Measurements from ENCODE around the gene ITPRIP. TPM values are rescaled to one million over a fixed set of nuclear protein-coding genes. Genes with fewer than 3 reads are reported as not detected.

ITPRIP gene
- total and polyA plus RNA-seq, 8 donors, result 16.6 to 29.2 (median 17.9) TPM

DNA sequence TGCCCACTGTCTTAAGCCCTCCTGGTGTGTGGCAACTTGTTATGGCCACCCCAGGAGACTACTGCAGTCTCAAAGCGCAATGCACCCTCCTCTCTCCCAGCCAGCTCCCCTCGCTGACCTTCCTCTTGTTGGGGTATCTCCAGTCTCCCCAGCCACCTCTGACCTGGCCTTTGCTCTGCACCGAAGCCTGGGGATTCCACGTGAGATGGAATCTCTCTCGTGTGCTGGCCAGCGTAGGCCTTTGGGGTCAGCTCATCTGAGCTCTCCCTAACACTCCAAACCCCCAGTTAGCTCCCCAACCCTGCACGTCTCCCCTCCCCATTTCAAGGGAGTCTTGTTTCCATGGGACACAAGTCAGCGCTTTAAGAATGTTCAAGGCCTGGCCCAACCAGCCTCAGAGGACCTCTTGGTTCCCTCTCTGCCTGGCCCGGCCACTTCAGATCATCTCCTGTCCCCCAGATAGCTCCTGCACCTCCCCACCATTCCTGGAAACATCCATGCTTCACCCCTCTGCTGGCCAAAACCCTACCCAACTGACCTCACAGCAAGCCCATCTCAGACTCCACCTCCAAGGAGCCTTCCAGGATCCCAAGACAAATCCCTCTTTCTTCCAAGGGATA lies 11.2 kb downstream of the ITPRIP start:
- intact Hi-C loops (cut with DNase I), result no loop called here
- ATAC-seq (no peak), DNase-seq (peak in 2 of 4 donors; percentile 28 to 50)
- Histone ChIP-seq H3K27ac (peak overlapping the region; percentile 90 to 100), H3K9me3 (no peaks in the 10 kb centered on the region), H3K27me3 (no peaks in the 10 kb centered on the region), H3K4me1 (peaks cover 95 to 100% of the 10 kb centered on the region in 2 donors), H3K4me3 (no peak overlapping the region), H3K36me3 (no peaks in the 10 kb centered on the region)
- TF ChIP-seq, protein P1, sequence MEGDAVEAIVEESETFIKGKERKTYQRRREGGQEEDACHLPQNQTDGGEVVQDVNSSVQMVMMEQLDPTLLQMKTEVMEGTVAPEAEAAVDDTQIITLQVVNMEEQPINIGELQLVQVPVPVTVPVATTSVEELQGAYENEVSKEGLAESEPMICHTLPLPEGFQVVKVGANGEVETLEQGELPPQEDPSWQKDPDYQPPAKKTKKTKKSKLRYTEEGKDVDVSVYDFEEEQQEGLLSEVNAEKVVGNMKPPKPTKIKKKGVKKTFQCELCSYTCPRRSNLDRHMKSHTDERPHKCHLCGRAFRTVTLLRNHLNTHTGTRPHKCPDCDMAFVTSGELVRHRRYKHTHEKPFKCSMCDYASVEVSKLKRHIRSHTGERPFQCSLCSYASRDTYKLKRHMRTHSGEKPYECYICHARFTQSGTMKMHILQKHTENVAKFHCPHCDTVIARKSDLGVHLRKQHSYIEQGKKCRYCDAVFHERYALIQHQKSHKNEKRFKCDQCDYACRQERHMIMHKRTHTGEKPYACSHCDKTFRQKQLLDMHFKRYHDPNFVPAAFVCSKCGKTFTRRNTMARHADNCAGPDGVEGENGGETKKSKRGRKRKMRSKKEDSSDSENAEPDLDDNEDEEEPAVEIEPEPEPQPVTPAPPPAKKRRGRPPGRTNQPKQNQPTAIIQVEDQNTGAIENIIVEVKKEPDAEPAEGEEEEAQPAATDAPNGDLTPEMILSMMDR (IDR thresholded peaks at IDR 0.05), result no peak

DNA sequence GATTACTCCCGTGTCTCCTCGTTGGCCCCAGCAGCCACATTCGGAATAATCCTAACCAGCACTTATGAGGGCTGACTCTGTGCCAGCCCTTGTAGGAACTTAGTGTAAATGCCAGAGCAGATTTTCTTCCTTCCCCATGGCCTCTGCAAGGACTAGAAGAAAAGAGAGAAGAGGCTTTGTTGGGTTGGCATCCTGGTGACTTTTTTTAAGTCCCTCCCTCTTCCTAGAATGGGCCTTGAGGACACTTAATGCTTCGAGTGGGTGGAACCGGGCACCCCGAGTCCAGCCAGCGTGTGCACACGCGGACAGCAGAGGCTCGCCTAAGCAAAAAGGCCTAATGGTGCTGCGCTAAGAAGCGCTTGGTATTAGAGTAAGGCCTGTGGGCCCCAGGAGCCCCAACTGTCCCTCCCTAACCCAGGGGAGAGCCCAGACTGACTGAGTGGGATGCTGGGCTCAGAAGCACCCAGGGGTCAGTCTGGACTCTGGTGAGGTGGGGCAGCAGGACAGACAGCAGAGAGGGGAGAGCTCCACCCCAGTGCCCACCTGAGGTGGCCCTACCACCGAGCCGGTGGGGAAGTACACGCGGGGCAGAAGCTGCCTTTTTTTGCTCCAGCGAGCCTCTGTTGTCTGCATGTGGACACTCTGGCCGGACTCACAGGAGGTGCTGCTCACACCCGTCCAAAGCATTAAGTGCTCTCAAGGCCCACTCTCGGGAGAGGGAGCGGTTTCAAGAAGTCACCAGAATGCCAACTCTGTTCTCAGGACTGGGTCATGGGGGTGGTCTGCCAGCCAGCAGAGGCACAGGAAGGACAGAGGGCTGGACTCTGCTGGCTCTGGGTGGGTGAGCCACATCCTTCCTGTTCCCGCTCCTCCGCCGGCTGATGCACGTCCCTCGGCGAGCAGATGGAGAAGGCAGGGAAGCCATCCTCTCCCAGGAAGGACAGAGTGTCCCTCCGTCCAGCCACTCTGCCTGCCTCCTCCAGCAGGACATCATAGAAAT lies 12.5 kb downstream of the ITPRIP start:
- no peaks in the 10 kb centered on the region for H3K9me3 ChIP-seq
- peak overlapping the region in 1 of 2 donors; percentile 16 for H3K4me3 ChIP-seq
- TF ChIP-seq, protein P1 (IDR thresholded peaks at IDR 0.05), result no peak
- intact Hi-C loops (cut with DNase I), result no loop called here
- peak overlapping the region; percentile 90 to 100 for H3K27ac ChIP-seq
- peaks cover 94 to 100% of the 10 kb centered on the region in 2 donors for H3K4me1 ChIP-seq
- DNase-seq, result peak in 3 of 4 donors; percentile 50 to 87 (median 73)
- peak; percentile 59 for ATAC-seq
- H3K27me3 ChIP-seq, result no peaks in the 10 kb centered on the region
- no peaks in the 10 kb centered on the region for H3K36me3 ChIP-seq

GRCh38 chr10:104324931-104325330 lies 13.3 kb downstream of the ITPRIP start:
- H3K27ac ChIP-seq, result peak overlapping the region; percentile 90 to 100
- intact Hi-C loops (cut with DNase I), result no loop called here
- no peaks in the 10 kb centered on the region for H3K9me3 ChIP-seq
- H3K4me1 ChIP-seq, result peaks cover 86 to 100% of the 10 kb centered on the region in 2 donors
- ATAC-seq, result no peak
- peak in 1 of 4 donors; percentile 24 for DNase-seq
- H3K36me3 ChIP-seq, result no peaks in the 10 kb centered on the region
- peak overlapping the region in 1 of 2 donors; percentile 19 for H3K4me3 ChIP-seq
- no peaks in the 10 kb centered on the region for H3K27me3 ChIP-seq
- TF ChIP-seq, protein P1 (IDR thresholded peaks at IDR 0.05), result no peak

DNA sequence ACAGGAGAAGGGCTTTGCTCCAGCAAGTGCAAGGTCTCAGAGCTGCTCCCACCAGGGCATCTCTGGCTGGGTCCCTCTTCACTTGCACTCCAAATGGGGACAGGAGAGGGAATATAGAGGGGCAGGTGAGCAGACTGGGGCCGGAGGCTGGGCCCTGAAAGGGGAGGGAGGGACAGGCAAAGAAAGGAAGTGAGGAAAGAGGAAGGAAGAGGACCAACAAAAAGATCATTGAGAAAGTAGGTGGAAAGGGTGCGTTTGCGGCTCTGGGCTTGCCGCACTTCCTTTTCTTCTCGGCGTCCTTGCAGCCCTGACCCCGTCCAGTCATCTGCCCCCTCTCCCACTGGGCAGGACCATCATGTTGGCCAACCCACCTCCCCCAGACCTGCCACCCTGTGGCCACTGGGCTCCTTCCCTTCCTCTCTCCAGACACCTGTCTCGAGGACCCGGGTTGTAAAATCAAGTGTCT lies 14.0 kb downstream of the ITPRIP start:
- Histone ChIP-seq H3K4me3 (peak overlapping the region in 1 of 2 donors; percentile 19), H3K27me3 (no peaks in the 10 kb centered on the region), H3K36me3 (no peaks in the 10 kb centered on the region), H3K27ac (peak overlapping the region; percentile 90 to 100), H3K4me1 (peaks cover 85 to 100% of the 10 kb centered on the region in 2 donors), H3K9me3 (no peaks in the 10 kb centered on the region)
- DNase-seq (peak in 2 of 4 donors; percentile 81 to 90), ATAC-seq (no peak)
- intact Hi-C loops (cut with DNase I), result no loop called here
- TF ChIP-seq, protein P1 (IDR thresholded peaks at IDR 0.05), result no peak

All from left lung (tissue), 10 donors.